SHP77 treated with DMSO at 0.1 percent for 48 hours (cell line): ENCODE data around the gene HLA-E.
A peak's percentile ranks its signal among the peaks of the same experiment; 100 is the strongest.
"Not testable (repeated sequence)": the region's sequence is repeated elsewhere in the genome, so short reads cannot be mapped to it uniquely, and the experiment has no call there.

Experiments used
- DNase-seq: peaks from one replicate; lab custom pipeline; 2025; lab: John Stamatoyannopoulos, UW

Gene HLA-E

DNA sequence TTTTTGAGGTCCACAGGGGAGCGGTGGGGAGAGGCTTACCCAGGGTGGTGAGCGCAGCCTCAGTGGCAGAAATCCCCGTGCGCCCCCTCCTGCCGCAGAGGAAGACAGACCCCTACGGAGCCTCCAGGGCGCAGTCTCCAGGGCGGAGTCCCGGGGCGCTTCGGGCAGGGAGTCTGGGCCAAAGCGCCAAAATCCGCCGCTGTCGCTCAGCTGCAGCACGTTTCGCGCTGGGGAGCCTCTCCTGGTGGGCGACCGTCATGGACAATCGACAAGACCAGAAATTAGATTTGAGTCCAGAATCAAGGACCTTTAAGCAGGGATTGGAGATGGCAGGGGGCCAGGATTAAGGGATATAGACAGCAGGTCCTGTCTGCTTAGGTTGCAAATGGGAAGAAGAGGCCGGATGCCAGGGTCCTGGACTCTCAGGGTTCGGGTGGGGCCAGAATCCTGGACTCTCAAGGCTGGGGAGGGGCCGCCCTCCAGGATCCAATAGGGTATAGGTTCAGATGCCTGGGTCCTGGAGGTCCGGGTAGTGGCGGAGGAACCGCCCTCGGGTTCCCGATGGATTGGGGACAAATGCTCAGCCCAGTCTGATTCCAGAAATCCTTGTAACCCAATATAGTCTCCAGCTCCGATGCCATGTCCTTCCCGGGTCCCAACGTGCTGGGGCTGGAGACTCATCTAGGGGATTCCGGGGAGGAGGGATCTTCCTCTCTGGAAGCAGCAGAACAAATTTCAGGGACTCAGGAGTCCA, 7.9 kb upstream of the HLA-E start:
- DNase-seq = no peak

DNA sequence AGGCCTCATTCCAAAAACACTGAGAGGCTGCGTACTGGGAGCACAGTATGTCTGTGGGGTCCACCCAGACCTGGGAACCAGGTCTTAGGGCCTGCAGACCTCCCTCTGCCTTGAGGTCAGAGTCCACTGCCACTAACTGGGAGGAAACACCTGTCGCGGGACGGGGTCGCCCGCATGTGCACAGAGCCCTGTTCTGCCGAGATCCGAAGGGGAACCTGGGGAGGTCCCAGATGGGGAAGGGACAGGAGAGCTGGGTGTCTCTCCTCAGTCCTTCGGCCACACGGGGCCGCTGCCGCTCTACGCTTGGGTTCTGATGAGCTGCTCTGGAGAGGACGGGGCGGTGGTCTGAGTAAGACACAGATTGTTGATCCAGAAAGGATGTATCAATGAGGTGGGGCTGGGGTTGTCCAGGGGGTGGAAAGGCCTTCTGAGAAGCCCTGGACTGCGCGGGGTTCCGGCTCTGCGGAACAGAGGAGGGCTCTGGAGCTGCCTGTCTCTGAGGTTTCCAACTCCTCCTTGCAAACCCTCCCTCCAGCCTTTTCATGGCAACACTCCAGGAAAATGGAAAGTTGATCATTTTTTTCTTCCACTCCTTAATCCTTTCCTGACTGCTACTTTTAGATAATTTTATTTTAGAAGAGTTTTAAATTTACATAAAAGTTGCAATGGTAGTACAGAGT, 7.2 kb upstream of the HLA-E start:
- DNase-seq = peak; percentile 1

DNA sequence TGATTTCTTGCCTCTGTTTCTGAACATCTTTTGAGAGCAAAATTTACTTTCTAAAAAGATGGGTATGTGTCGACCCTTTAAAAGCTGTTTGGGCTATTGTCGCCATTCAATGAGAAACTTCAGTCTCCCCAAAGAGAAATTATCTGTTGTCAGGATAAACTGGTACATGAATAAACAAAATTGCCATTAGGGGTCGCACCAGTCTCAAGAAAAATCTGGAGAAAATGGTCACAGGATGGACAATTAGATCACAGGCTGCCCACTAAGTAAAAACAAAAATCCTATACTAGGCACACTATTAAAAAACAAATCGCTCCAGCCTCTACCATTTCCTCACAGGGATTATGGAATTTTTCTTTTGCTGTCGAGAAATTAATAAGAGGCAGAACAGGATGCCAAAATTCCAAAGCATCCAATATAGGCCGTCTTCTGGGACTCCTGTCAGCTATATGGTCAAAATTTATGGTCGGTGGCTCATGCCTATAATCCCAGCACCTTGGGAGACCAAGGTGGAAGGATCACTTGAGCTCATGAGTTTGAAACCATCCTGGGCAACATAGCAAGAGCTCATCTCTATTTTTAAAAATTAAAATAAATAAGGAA, 5.5 kb upstream of the HLA-E start:
- peak; percentile 11 for DNase-seq

DNA sequence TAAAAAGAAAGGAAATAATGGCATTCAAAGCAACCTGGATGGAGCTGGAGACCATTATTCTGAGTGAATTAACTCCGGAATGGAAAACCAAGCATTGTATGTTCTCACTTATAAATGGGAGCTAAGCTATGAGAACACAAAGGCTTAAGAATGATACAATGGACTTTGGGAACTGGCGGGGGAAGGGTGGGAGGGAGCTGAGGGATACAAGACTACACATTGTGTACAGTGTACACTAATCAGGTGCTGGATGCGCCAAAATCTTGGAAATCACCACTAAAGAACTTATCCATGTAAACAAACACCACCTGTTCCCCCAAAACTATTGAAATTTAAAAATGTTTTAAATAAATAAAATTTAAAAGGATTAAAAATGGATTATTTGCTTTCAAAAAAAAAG, 4.1 kb upstream of the HLA-E start:
- DNase-seq = no peak

DNA sequence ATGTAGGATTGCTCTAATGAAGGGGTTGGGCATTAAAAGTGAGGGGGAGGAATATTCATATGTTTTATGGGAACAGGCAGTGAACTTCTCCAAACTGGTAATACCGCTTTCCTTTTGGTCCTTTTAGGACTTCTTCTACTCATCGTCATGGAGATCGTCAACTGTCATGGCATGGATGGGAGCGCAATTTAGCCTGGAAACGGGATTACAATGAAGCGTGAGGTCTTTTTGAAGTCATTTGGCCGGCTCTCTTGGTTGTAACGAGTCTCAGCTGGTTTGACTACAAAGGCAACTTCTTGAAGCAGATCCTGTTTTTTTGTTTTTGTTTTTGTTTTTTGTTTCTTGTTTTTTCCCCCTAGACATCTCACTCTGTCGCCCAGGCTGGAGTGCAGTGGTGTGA, 1.4 kb upstream of the HLA-E start:
- DNase-seq = no peak

DNA sequence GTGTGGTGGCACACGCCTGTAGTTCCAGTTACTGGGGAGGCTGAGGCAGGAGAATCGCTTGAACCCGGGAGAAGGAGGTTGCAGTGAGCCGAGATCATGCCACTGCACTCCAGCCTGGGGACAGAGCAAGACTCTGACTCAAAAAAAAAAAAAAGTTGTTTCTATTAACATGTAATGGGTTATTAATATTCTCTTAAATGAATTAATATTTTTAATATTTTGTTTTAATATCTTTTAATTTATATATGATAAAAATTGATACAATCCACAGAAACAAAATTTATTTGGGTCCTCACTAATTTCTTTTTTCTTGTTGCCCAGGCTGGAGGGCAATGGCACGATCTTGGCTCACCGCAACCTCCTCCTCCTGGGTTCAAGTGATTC, 620 bp upstream of the HLA-E start:
- not testable (repeated sequence) for DNase-seq

DNA sequence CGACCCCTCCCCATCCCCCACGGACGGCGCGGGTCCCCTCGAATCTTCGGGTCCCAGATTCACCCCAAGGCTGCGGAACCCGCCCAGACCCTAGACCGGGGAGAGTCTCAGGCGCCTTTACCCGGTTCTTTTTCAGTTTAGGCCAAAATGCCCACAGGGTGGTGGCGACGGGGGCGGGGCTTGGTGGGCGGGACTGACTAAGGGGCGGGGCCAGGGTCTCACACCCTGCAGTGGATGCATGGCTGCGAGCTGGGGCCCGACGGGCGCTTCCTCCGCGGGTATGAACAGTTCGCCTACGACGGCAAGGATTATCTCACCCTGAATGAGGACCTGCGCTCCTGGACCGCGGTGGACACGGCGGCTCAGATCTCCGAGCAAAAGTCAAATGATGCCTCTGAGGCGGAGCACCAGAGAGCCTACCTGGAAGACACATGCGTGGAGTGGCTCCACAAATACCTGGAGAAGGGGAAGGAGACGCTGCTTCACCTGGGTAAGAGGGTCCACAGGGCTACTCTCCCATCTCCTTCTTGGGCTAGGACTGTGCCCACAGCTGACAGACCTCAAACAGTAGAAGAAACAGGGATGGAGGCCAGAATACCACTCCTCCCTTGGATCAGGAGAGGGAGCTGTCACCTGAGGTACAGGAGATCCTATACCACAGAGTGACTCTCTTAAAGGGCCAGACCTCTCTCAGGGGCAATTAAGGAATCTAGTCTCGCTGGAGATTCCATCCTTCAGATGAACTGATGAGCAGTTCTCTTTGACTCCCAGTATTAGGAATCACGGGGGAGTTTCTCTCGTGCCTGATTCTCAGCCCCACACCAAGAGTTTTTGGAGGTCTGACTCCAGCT, 942 bp downstream of the HLA-E start:
- DNase-seq = no peak

DNA sequence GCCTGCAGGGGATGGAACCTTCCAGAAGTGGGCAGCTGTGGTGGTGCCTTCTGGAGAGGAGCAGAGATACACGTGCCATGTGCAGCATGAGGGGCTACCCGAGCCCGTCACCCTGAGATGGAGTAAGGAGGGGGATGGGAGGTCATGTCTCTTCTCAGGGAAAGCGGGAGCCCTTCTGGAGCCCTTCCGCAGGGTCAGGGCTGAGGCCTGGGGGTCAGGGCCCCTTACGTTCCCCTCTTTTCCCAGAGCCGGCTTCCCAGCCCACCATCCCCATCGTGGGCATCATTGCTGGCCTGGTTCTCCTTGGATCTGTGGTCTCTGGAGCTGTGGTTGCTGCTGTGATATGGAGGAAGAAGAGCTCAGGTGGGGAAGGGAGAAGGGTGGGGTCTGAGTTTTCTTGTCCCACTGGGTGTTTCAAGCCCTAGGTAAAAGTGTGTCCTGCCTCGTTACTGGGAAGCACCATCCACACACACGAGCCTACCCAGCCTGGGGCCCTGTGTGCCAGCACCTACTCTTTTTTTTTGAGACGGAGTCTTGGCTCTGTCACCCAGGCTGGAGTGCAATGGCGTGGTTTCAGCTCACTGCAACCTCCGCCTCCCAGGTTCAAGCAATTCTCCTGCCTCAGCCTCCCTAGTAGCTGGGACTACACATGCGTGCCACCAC, 2.1 kb downstream of the HLA-E start:
- DNase-seq = not testable (repeated sequence)

DNA sequence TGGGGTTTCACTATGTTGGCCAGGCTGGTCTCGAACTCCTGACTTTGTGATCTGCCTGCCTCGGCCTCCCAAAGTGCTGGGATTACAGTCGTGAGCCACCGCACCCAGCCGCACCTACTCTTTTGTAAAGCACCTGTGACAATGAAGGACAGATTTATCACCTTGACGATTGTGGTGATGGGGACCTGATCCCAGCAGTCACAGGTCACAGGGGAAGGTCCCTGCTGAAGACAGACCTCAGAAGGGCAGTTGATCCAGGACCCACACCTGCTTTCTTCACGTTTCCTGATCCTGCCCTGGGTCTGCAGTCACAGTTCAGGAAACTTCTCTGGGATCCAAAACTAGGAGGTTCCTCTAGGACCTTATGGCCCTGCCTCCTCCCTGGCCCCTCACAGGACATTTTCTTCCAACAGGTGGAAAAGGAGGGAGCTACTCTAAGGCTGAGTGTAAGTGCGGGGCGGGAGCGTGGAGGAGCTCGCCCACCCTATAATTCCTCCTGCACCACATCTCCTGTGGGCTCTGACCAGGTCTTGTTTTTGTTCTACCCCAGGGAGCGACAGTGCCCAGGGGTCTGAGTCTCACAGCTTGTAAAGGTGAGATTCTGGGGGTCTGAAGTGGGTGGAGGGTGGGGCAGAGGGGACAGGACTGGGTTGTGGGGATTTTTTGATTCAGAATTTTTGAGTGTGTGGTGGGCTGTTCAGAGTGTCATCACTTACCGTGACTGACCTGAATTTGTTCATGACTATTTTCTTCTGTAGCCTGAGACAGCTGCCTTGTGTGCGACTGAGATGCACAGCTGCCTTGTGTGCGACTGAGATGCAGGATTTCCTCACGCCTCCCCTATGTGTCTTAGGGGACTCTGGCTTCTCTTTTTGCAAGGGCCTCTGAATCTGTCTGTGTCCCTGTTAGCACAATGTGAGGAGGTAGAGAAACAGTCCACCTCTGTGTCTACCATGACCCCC, 3.0 kb downstream of the HLA-E start:
- no peak for DNase-seq

DNA sequence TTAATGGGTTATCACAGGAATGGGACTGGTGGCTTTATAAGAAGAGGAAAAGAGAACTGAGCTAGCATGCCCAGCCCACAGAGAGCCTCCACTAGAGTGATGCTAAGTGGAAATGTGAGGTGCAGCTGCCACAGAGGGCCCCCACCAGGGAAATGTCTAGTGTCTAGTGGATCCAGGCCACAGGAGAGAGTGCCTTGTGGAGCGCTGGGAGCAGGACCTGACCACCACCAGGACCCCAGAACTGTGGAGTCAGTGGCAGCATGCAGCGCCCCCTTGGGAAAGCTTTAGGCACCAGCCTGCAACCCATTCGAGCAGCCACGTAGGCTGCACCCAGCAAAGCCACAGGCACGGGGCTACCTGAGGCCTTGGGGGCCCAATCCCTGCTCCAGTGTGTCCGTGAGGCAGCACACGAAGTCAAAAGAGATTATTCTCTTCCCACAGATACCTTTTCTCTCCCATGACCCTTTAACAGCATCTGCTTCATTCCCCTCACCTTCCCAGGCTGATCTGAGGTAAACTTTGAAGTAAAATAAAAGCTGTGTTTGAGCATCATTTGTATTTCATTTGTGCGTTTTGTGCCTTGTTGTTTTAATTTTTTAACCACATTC, 4.4 kb downstream of the HLA-E start:
- DNase-seq = no peak

DNA sequence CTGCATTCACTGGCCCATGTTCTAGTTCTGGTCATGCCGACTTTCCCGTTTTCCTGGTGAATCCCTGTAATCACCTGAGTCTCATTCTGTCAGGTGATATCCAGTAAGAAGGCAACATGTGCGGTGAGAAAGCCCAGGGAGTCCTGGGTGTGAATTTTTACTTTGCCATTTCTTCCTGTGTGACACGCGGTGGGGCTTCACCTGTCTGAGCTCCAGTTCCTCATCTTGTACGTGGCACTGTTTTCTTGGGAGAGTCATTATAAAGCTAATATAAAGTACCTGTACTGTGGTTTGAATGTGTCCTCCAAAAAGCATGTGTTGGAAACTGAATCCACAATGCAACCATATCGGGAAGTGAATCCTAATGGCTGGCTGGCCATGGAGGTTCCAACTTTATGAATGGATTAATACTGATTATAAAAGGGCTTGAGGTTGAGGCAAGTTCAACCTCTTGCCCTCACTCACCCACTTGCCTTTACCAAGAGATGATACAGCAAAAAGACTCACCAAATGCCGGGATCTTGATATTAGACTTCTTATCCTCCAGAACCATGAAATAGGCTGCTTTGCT, 5.1 kb downstream of the HLA-E start:
- DNase-seq = no peak

DNA sequence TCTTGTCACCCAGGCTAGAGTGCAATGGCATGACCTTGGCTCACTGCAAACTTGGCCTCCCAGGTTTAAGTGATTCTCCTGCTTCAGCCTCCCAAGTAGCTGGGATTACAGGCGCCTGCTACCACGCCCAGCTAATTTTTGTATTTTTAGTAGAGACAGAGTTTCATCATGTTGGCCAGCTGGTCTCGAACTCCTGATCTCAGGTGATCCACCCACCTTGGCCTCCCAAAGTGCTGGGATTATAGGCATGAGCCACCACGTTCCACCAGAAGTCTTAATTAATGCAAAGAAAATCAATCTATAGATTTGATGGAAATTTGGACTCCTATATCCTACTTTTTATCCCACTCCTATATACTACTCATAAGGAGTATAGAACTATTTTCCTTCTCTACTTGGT, 5.8 kb downstream of the HLA-E start:
- not testable (repeated sequence) for DNase-seq

DNA sequence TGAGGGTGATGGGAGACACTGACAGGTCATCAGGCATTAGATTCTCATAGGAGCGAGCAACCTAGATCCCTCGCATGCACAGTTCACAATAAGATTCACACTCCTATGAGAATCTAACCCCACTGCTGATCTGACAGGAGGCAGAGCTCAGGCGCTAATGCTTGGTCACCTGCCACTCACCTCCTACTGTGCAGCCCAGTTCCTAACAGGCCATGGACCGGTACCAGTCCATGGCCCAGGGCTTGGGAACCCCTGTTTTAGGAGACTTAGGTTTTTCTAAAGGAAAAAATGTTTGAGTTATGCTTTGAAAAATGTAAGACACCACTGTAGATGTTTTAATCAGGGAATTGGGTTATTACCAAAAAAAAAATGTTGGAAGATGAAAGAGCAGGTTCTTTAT, 6.7 kb downstream of the HLA-E start:
- no peak for DNase-seq

DNA sequence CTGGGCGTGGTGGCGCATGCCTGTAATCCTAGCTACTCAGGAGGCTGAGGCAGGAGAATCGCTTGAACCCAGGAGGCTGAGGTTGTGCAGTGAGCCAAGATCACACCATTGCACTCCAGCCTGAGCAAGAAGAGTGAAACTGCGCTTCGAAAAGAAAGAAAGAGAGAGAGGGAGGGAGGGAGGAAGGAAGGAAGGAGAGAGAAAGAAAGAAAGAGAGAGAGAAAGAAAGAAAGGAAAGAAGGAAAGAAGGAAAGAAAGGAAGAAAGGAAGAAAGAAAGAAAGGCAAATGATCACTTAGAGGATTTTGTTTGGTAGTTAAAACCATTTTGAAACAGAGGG, 7.9 kb downstream of the HLA-E start:
- DNase-seq = not testable (repeated sequence)

DNA sequence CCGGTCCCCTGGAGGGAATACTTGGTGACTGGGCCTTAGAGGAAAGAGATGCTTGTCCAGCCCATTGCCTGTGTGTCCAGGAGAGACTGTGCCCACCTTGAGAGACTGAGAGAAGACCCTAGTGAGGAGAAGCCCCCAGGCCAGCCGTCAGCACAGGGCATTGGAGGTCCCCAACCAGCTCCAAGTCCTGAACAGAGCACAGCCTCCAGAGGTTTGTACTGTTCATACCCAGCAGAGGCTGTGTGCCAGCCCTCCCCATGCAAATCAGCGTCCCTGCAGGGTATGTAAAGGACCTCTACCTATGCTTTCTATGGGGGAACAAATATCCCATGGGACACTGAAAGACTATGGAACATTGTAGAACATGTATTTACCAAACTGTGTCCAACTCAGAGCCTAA, 8.4 kb downstream of the HLA-E start:
- DNase-seq = no peak

DNA sequence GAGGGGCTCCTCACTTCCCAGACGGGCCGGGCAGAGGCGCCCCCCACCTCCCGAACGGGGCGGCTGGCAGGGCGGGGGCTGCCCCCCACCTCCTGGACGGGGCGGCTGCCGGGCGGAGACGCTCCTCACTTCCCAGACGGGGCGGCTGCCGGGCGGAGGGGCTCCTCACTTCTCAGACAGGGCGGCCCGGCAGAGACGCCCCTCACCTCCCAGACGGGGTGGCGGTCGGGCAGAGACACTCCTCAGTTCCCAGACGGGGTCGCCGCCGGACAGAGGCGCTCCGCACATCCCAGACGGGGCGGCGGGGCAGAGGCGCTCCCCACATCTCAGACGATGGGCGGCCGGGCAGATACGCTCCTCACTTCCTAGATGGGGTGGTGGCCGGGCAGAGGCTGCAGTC, 9.4 kb downstream of the HLA-E start:
- not testable (repeated sequence) for DNase-seq

DNA sequence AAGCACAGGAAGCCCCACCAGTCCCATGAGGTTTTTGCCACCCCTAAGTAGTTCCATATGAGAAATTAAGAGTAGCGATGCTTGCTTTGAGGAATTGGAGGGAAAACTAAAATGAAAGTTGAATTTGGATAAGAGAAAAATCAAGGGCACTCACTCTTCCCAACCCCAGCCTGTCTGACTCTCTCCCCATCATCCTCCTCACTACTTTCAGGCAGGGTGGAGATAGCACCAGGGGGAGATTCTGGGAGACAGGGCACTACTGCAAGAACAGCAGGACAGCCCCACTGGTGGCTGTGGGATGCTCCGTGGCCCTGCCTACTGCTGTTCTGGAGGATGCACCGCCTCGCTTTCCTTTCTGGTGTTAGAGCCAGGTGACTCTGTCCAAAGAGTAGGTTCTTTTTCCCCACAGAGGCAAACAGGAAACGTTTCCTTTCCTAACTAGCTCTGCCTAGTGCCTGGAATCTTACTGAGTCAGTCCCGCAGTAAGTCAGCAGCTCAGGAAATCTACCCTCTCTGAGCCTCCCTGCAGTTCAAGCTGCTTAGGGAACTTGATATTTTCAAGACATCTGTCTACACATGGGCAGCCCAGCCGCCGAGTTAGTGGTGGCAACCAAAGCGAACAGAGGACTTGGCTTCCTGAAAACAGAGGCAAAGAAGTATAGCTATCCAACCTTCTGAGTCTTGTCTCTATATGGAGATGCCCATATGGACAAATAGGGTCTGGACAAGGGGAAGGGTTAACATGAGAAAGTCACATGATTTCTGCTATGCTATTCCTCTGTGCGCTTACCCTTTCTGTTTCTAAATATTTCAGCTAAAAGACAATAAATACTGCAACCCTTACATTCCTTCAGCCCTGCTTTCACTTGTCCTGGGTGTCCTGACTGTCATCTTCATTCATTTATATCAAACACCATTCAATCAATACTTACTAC, 11.4 kb downstream of the HLA-E start:
- DNase-seq = no peak

DNA sequence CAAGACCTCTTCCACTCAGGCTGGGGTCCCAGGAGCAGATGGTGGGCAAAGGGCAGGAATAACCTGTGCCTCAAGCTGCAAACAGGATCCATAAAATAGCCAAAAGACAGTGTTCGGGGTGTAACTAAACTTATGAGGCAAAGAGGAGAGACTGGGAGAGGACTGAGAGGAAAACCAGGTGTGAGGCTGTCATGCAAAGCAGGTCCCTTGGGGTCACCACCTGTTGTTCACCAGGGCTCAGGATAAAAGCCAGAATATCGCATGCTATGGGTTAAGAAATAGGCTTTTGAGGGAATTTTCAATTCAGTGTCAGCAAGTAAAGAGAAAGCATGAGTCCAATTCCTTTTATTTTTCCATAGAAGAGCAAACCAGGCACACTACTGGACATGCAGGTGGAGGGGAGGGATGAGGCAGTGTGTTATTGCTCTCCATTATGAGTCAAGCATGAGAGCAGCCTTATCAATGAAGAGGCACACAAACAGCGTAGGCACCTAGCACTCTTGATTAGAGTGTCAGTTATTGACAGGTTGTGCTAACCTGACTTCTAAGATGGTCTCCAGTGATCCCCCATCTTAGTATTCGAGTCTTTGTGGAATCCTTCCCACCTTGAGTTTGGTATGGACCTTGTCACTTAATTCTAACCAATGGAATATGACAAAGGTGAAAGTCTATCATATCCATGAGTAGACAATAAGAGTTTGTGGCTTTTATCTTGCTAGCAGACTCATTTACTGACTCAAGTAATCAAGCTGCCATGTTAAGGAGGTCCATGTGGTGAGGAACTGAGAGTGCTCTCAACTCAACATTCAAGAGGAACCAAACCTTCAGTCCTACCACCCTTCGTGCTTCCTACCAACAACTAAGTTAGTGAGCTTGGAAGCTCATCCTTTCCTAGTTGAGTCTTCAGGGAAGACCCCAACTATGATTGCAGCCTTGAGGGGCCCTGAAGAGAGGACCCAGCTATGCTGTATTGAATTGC, 18.8 kb downstream of the HLA-E start:
- no peak for DNase-seq
